H9 (cell line): ENCODE data around the gene HCN1. TPM values are rescaled to one million over a fixed set of nuclear protein-coding genes. Genes with fewer than 3 reads are reported as not detected.

Experiments used
- DNase-seq: peaks from one replicate; pipeline ENCODE4 v3.0.0-alpha.2; 2017
- H2AFZ ChIP-seq: one replicate; pipeline ENCODE4 v1.6.1; 2013; ENCODE audit warnings: mild to moderate bottlenecking, low read length, control low read depth, moderate library complexity
- H2AK5ac ChIP-seq: 2 replicates; pipeline ENCODE4 v1.6.1; 2013; ENCODE audit warnings: low read length, control low read depth, mixed read lengths; ENCODE audit not compliant: insufficient read length
- H2BK120ac ChIP-seq: one replicate; pipeline ENCODE4 v1.6.1; 2013; ENCODE audit warnings: low read depth, mild to moderate bottlenecking, low read length, control low read depth, inconsistent platforms; ENCODE audit not compliant: poor library complexity, severe bottlenecking
- H2BK12ac ChIP-seq: 2 replicates; pipeline ENCODE4 v1.6.1; 2013; ENCODE audit warnings: low read length, control low read depth, mixed read lengths, low read depth; ENCODE audit not compliant: insufficient read length
- H2BK15ac ChIP-seq: 2 replicates; pipeline ENCODE4 v1.6.1; 2013; ENCODE audit warnings: low read depth, low read length, control low read depth
- H2BK20ac ChIP-seq: one replicate; pipeline ENCODE4 v1.6.1; 2013; ENCODE audit warnings: low read depth, mild to moderate bottlenecking, low read length, control low read depth, inconsistent platforms; ENCODE audit not compliant: poor library complexity, severe bottlenecking
- H2BK5ac ChIP-seq: 2 replicates; pipeline ENCODE4 v1.6.1; 2013; ENCODE audit warnings: low read length, control low read depth, mixed read lengths; ENCODE audit not compliant: insufficient read length
- H3K14ac ChIP-seq: 2 replicates; pipeline ENCODE4 v1.6.1; 2013; ENCODE audit warnings: low read length, control low read depth; ENCODE audit not compliant: insufficient read depth
- H3K18ac ChIP-seq: 2 replicates; pipeline ENCODE4 v1.6.1; 2013; ENCODE audit warnings: low read depth, mild to moderate bottlenecking, mixed read lengths, low read length, control low read depth; ENCODE audit not compliant: insufficient read length
- H3K23ac ChIP-seq: 2 replicates; pipeline ENCODE4 v1.6.1; 2013; ENCODE audit warnings: low read length, control low read depth, mixed read lengths, low read depth; ENCODE audit not compliant: insufficient read length
- H3K23me2 ChIP-seq: 2 replicates; pipeline ENCODE4 v1.6.1; 2013; ENCODE audit warnings: low read depth, mild to moderate bottlenecking, mixed read lengths, low read length, control low read depth; ENCODE audit not compliant: insufficient read length, poor library complexity, severe bottlenecking
- H3K27ac ChIP-seq: 2 replicates; pipeline ENCODE4 v1.5.1; 2013; ENCODE audit warnings: low read length, control low read depth, mixed read lengths, low read depth; ENCODE audit not compliant: insufficient read length
- H3K27me3 ChIP-seq: 2 replicates; pipeline ENCODE4 v1.6.1; 2013; ENCODE audit warnings: low read length, control low read depth, inconsistent platforms; ENCODE audit not compliant: insufficient read depth
- H3K4ac ChIP-seq: 2 replicates; pipeline ENCODE4 v1.6.1; 2013; ENCODE audit warnings: low read depth, mild to moderate bottlenecking, control low read depth, inconsistent platforms, low read length, moderate library complexity
- H3K4me1 ChIP-seq: 2 replicates; pipeline ENCODE4 v1.6.1; 2013; ENCODE audit warnings: low read length, control low read depth, inconsistent platforms; ENCODE audit not compliant: insufficient read depth
- H3K4me2 ChIP-seq: 2 replicates; pipeline ENCODE4 v1.6.1; 2013; ENCODE audit warnings: low read length, control low read depth, mixed read lengths; ENCODE audit not compliant: insufficient read length, insufficient read depth
- H3K56ac ChIP-seq: 2 replicates; pipeline ENCODE4 v1.6.1; 2013; ENCODE audit warnings: low read depth, mild to moderate bottlenecking, mixed read lengths, low read length, control low read depth; ENCODE audit not compliant: insufficient read length
- H3K79me1 ChIP-seq: 2 replicates; pipeline ENCODE4 v1.6.1; 2013; ENCODE audit warnings: low read depth, mild to moderate bottlenecking, moderate library complexity, low read length, control low read depth, inconsistent platforms; ENCODE audit not compliant: insufficient read depth, poor library complexity, severe bottlenecking
- H3K79me2 ChIP-seq: 2 replicates; pipeline ENCODE4 v1.6.1; 2013; ENCODE audit warnings: low read length, control low read depth, inconsistent platforms; ENCODE audit not compliant: insufficient read depth
- H3K9ac ChIP-seq: 2 replicates; pipeline ENCODE4 v1.6.1; 2013; ENCODE audit warnings: low read length, control low read depth, mixed read lengths; ENCODE audit not compliant: insufficient read length; ENCODE audit errors: extremely low read depth
- H3K9me3 ChIP-seq: one replicate; pipeline ENCODE4 v1.6.1; 2013; ENCODE audit warnings: low read depth, low read length, inconsistent platforms; ENCODE audit not compliant: control insufficient read depth
- H3T11ph ChIP-seq: one replicate; pipeline ENCODE4 v1.6.1; 2013; ENCODE audit warnings: mild to moderate bottlenecking, low read length, control low read depth, inconsistent platforms
- H4K20me1 ChIP-seq: one replicate; pipeline ENCODE4 v1.6.1; 2013; ENCODE audit not compliant: control insufficient read depth, insufficient read length, insufficient read depth
- H4K5ac ChIP-seq: 2 replicates; pipeline ENCODE4 v1.6.1; 2013; ENCODE audit warnings: low read depth, mild to moderate bottlenecking, mixed read lengths, low read length, control low read depth; ENCODE audit not compliant: insufficient read length
- H4K8ac ChIP-seq: replicated peaks from 2 replicates; pipeline ENCODE4 v1.6.1; 2013; ENCODE audit warnings: low read length, control low read depth, mixed read lengths, low read depth; ENCODE audit not compliant: insufficient read length
- H4K91ac ChIP-seq: 2 replicates; pipeline ENCODE4 v1.6.1; 2013; ENCODE audit warnings: low read depth, mild to moderate bottlenecking, moderate library complexity, mixed read lengths, low read length, control low read depth; ENCODE audit not compliant: insufficient read length
- H3K27ac Mint-ChIP-seq, 3 experiments: 2 replicates in 2 of 3; 3 replicates in 1 of 3; pipeline ENCODE4 v1.8.0; 2020 to 2021; ENCODE audit warnings: mixed read lengths in 3 of 3, mild to moderate bottlenecking in 1 of 3, moderate library complexity in 1 of 3
- H3K27me3 Mint-ChIP-seq: 2 replicates; pipeline ENCODE4 v1.8.0; 2021; ENCODE audit warnings: low read depth, mild to moderate bottlenecking, moderate library complexity, mixed read lengths
- H3K36me3 Mint-ChIP-seq, 3 experiments: 2 replicates in 2 of 3; 3 replicates in 1 of 3; pipeline ENCODE4 v1.8.0; 2020 to 2021; ENCODE audit warnings: low read depth in 3 of 3, mixed read lengths in 3 of 3; ENCODE audit not compliant: insufficient read depth in 1 of 3
- H3K4me1 Mint-ChIP-seq, 2 experiments: 2 replicates each; pipeline ENCODE4 v1.8.0; 2020; ENCODE audit warnings: mixed read lengths in 2 of 2
- H3K4me3 Mint-ChIP-seq, 2 experiments: 2 replicates in 1 of 2; 3 replicates in 1 of 2; pipeline ENCODE4 v1.8.0; 2020 to 2021; ENCODE audit warnings: mild to moderate bottlenecking in 2 of 2, mixed read lengths in 2 of 2, moderate library complexity in 1 of 2
- H3K9me3 Mint-ChIP-seq, 2 experiments: 2 replicates in 1 of 2; 3 replicates in 1 of 2; pipeline ENCODE4 v1.8.0; 2020; ENCODE audit warnings: mild to moderate bottlenecking in 2 of 2, mixed read lengths in 2 of 2, moderate library complexity in 1 of 2
- CTCF ChIP-seq: fragments of 200-600 bp; sonication (generic); conservative IDR thresholded peaks from 3 replicates; pipeline ENCODE4 v1.8.0; 2021; ENCODE audit warnings: antibody characterized with exemption, mild to moderate bottlenecking
- WGBS: extraction: QIAGEN DNeasy Blood & Tissue Kit; methylation state at CpG from one replicate; pipeline ENCODE4 v1.1.7; 2013; ENCODE audit warnings: missing lambda C conversion rate, low lambda C conversion rate, mixed read lengths; ENCODE audit not compliant: insufficient read length; ENCODE audit errors: extremely low coverage; 5-methylcytosine and 5-hydroxymethylcytosine counted together
- total RNA-seq: library from RNA; stranded (reverse); gene quantifications from 2 replicates; pipeline ENCODE4 v1.2.1, GENCODE V29; 2021

Gene HCN1
- total RNA-seq, 1 experiment from 2014 or later, result 4.6 TPM

- Histone ChIP-seq H3K79me1 (no peaks in the 10 kb centered on the region), H3K4ac (no peak overlapping the region), H3K14ac (no peak overlapping the region), H3K27ac (no peak overlapping the region), H3K4me1 (no peaks in the 10 kb centered on the region), H3K18ac (no peak overlapping the region), H3K27me3 (no peaks in the 10 kb centered on the region), H2AFZ (no peak overlapping the region), H4K8ac (no peak overlapping the region), H2BK12ac (no peak overlapping the region), H4K20me1 (no peaks in the 10 kb centered on the region), H2BK20ac (no peak overlapping the region), H3K56ac (no peak overlapping the region), H2BK5ac (no peak overlapping the region), H2BK15ac (no peak overlapping the region), H3T11ph (no peak overlapping the region), H3K4me2 (no peak overlapping the region), H2AK5ac (no peak overlapping the region), H3K79me2 (no peaks in the 10 kb centered on the region), H2BK120ac (no peak overlapping the region), H4K5ac (no peak overlapping the region), H3K23me2 (no peaks in the 10 kb centered on the region), H3K9ac (no peak overlapping the region), H3K9me3 (no peaks in the 10 kb centered on the region), H4K91ac (no peak overlapping the region), H3K23ac (no peak overlapping the region)
- Mint-ChIP-seq H3K4me3 (no peak overlapping the region), H3K9me3 (no peaks in the 10 kb centered on the region), H3K36me3 (no peaks in the 10 kb centered on the region), H3K27ac (no peak overlapping the region), H3K4me1 (no peaks in the 10 kb centered on the region), H3K27me3 (no peaks in the 10 kb centered on the region)
- no CpG with 5 or more reads among the region's 2 CpGs for WGBS
- TF ChIP-seq CTCF, result no peak
- no peak for DNase-seq
Observed at GRCh38 chr5:45509371-45509770, 186.8 kb downstream of the HCN1 start.
